Type B pancreatic cell (in vitro differentiated cells): ENCODE results near the gene PLCL1. TPM values are rescaled to one million over a fixed set of nuclear protein-coding genes. Genes with fewer than 3 reads are reported as not detected.

Experiments used
- DNase-seq: peaks from one replicate; pipeline ENCODE4 v3.0.0; 2021; ENCODE audit warnings: mixed read lengths; ENCODE audit not compliant: unreplicated experiment; ENCODE audit errors: extremely low spot score
- H3K27ac Mint-ChIP-seq: 2 replicates; pipeline ENCODE4 v1.8.0; 2021; ENCODE audit warnings: mild to moderate bottlenecking, mixed read lengths
- H3K27me3 Mint-ChIP-seq: 2 replicates; pipeline ENCODE4 v1.8.0; 2021; ENCODE audit warnings: mixed read lengths
- H3K36me3 Mint-ChIP-seq: 2 replicates; pipeline ENCODE4 v1.8.0; 2021; ENCODE audit warnings: mixed read lengths
- H3K4me1 Mint-ChIP-seq: one replicate; pipeline ENCODE4 v1.8.0; 2021; ENCODE audit warnings: mixed read lengths; ENCODE audit not compliant: unreplicated experiment
- H3K4me3 Mint-ChIP-seq: 2 replicates; pipeline ENCODE4 v1.8.0; 2021; ENCODE audit warnings: mild to moderate bottlenecking, mixed read lengths
- H3K9me3 Mint-ChIP-seq: 2 replicates; pipeline ENCODE4 v1.8.0; 2021; ENCODE audit warnings: mixed read lengths
- CTCF ChIP-seq: fragments of 200-600 bp; sonication (generic); conservative IDR thresholded peaks from 2 replicates; pipeline ENCODE4 v1.5.0; 2021; ENCODE audit warnings: antibody characterized with exemption, mild to moderate bottlenecking
- total RNA-seq: library from RNA; stranded (reverse); gene quantifications from 2 replicates; pipeline ENCODE4 v1.2.1, GENCODE V29; 2021; ENCODE audit warnings: low replicate concordance

Gene PLCL1
- total RNA-seq, 1 donor from 2014 or later, result 4.4 TPM

DNA sequence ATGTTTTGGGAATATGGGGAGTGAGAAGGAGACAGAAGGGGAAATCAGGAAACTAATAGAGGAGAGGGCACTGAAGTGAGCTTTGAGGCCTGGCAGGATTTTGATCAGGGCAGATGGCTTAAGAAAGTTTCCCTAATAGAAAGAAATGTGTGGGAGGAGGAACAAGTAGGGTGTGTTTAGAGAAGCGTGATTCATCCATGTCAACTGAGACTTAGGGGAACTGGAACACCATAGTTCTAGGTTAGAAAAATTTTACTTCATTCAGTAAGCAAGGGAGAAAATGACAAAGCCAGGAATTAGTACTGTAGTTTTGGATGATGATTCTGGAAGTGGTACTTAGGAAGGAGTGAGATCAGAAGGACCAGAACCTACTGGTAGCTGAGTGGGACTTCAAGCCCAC, 296.0 kb downstream of the PLCL1 start:
- Mint-ChIP-seq H3K9me3 (peaks cover 6% of the 10 kb centered on the region), H3K27me3 (peaks cover 7% of the 10 kb centered on the region)

GRCh38 chr2:198101688-198102087, 297.3 kb downstream of the PLCL1 start:
- Mint-ChIP-seq H3K9me3 (peaks cover 6% of the 10 kb centered on the region), H3K4me1 (no peaks in the 10 kb centered on the region), H3K4me3 (no peak overlapping the region), H3K27me3 (peaks cover 7% of the 10 kb centered on the region), H3K36me3 (no peaks in the 10 kb centered on the region), H3K27ac (no peak overlapping the region)
- DNase-seq, result no peak
- no peak for TF ChIP-seq CTCF

More for the DNA sequence above, 296.0 kb downstream of the PLCL1 start:
- no peak overlapping the region for H3K4me3 Mint-ChIP-seq
- no peak overlapping the region for H3K27ac Mint-ChIP-seq
- no peaks in the 10 kb centered on the region for H3K4me1 Mint-ChIP-seq
- H3K36me3 Mint-ChIP-seq, result no peaks in the 10 kb centered on the region
- DNase-seq, result no peak
- TF ChIP-seq CTCF, result no peak

- H3K4me1 Mint-ChIP-seq, result no peaks in the 10 kb centered on the region
Observed at GRCh38 chr2:198102120-198102519, 297.7 kb downstream of the PLCL1 start.

DNA sequence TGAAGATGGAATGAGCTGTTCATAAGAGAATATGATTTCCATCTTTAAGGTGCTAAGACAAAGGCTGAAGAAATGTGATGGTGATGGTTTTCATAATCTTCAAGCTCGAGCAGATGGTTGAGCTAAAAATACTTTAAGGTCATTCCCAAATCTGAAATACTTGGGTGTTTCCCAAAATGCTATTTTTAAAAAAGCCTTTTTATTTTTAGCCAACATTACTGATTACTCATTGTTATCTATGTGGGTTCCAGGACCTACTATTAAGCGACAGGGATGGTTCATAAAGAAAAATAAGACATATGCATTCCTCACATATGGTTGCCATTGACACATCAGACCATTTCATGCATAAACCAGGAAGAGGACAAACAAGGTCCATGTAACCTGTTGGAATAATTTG, 298.5 kb downstream of the PLCL1 start:
- H3K27me3 Mint-ChIP-seq, result no peaks in the 10 kb centered on the region
- no peak for DNase-seq
- H3K9me3 Mint-ChIP-seq, result peaks cover 6% of the 10 kb centered on the region
- H3K27ac Mint-ChIP-seq, result no peak overlapping the region
- H3K4me1 Mint-ChIP-seq, result no peaks in the 10 kb centered on the region
- no peaks in the 10 kb centered on the region for H3K36me3 Mint-ChIP-seq
- no peak for TF ChIP-seq CTCF
- no peak overlapping the region for H3K4me3 Mint-ChIP-seq

More at GRCh38 chr2:198102120-198102519, 297.7 kb downstream of the PLCL1 start:
- H3K27me3 Mint-ChIP-seq, result peaks cover 6% of the 10 kb centered on the region
- no peak for DNase-seq
- H3K9me3 Mint-ChIP-seq, result peaks cover 6% of the 10 kb centered on the region
- no peak for TF ChIP-seq CTCF
- no peak overlapping the region for H3K4me3 Mint-ChIP-seq
- no peaks in the 10 kb centered on the region for H3K36me3 Mint-ChIP-seq
- H3K27ac Mint-ChIP-seq, result no peak overlapping the region

GRCh38 chr2:198106621-198107385, 302.4 kb downstream of the PLCL1 start:
- H3K27me3 Mint-ChIP-seq, result no peaks in the 10 kb centered on the region
- no peak for DNase-seq
- H3K4me3 Mint-ChIP-seq, result no peak overlapping the region
- H3K9me3 Mint-ChIP-seq, result peaks cover 6% of the 10 kb centered on the region
- no peak overlapping the region for H3K27ac Mint-ChIP-seq
- H3K4me1 Mint-ChIP-seq, result no peaks in the 10 kb centered on the region
- H3K36me3 Mint-ChIP-seq, result no peaks in the 10 kb centered on the region
- TF ChIP-seq CTCF, result no peak
